ENCODE data around the gene PPP1R8. TPM values are rescaled to one million over a fixed set of nuclear protein-coding genes. Genes with fewer than 3 reads are reported as not detected.
"Not testable (repeated sequence)": the region's sequence is repeated elsewhere in the genome, so short reads cannot be mapped to it uniquely, and the experiment has no call there.

Gene PPP1R8
- total and polyA plus RNA-seq, 12 donors = 16.9 to 63.5 (median 30.4) TPM

DNA sequence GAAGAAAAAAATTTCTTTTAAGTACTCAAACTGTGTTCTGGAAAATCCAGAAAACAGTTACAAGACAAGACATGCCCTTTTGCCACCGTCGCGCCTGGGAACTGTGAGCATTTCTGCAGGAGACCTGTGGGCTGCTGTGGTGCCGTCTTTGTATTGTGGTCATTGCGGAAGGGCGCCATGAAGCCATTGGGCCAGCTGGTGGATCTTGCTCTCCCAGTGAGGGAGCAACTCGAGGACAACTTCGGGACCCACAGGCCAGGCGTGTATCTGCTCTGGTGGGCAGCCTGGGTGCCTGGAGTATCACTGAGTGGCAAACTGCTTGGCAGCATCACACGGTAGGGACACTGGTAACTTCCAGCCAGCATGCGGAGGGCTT, 38.0 kb downstream of the PPP1R8 start:
- DNase-seq = no peak
- intact Hi-C loops (cut with DNase I) = no loop called here
- WGBS, 4 donors = 81 to 91% (median 90%) methylated on average over 8 to 11 of the region's 11 CpGs
- no peaks in the 10 kb centered on the region for H3K9me3 ChIP-seq (replicated peaks in 1 of 3)
- H3K27me3 ChIP-seq = no peaks in the 10 kb centered on the region
- peak overlapping the region in 1 of 5 donors; percentile 57 for H3K27ac ChIP-seq
- H3K4me3 ChIP-seq = no peak overlapping the region
- peaks cover 5 to 19% of the 10 kb centered on the region in 2 donors for H3K4me1 ChIP-seq (replicated peaks in 1 of 2)
- H3K36me3 ChIP-seq (replicated peaks in 1 of 2) = no peaks in the 10 kb centered on the region
- TF ChIP-seq CTCF (IDR thresholded peaks at IDR 0.05) (no peak), POLR2A (IDR thresholded peaks at IDR 0.05) (no peak)

DNA sequence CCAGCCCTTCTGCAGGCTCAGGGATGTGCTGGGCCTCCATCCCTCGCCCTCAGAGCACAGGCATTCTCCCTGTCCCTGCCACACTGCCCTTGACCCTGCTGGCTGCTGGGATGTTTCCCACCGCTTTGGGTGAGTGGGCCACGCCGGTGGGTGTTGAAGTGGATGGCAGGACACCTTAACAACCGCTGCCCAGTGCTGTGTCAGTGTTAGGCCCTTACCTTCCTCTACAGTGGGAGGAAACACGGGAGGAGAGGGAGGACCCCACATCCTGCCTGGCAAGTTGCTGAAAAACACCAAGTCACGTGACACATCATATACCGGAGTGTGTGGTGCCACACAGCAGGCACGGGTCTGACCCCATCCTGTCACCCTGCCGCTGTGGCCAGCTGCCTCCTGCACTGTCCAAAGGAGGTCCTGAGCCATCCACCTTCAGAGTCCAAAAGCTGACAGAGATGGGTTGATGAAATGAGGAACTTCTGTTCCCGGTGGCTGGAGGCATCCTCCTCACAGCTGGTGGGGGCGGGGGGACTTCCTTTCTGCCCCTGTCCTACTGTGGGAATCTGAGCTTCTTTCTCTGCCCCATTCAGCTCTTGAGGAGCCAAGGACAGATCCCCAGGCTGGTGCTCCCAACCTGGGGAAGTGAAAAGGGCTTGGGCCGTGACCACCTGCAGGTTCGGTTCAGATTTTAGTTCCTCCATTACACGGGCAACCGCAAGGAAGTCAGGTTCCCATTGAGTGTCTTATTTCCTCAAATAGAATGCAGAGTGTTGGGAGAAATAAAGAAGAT, 38.5 kb downstream of the PPP1R8 start:
- peak in 2 of 7 donors; percentile 21 to 29 for DNase-seq
- H3K4me3 ChIP-seq = no peak overlapping the region
- TF ChIP-seq CTCF (IDR thresholded peaks at IDR 0.05) (no peak), POLR2A (IDR thresholded peaks at IDR 0.05) (no peak)
- H3K9me3 ChIP-seq (replicated peaks in 1 of 3) = no peaks in the 10 kb centered on the region
- H3K27ac ChIP-seq = peak overlapping the region in 2 of 5 donors; percentile 34 to 57
- H3K4me1 ChIP-seq (replicated peaks in 1 of 2) = peaks cover 5 to 14% of the 10 kb centered on the region in 2 donors
- WGBS, 4 donors = 57 to 67% (median 62%) methylated on average over 7 to 16 of the region's 16 CpGs
- H3K36me3 ChIP-seq (replicated peaks in 1 of 2) = no peaks in the 10 kb centered on the region
- intact Hi-C loops (cut with DNase I) = no loop called here
- no peaks in the 10 kb centered on the region for H3K27me3 ChIP-seq

DNA sequence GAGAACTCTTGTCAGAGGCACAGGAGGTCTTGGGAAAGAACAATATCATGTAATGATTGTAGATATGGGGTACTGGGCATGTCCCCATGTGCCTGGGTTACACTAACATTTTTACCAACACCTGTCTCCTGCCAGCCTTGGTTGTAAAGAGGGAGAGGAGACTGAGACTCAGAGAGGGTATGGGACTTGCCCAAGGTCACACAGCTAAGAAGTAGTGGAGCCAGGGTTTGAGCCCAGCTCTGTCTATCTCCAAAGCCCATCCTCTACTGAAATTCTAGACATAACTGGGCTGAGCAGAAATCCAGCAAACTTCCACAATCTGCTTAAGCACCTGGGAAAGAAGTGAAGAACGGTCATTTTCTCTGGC, 39.1 kb downstream of the PPP1R8 start:
- TF ChIP-seq POLR2A (IDR thresholded peaks at IDR 0.05) (no peak), CTCF (IDR thresholded peaks at IDR 0.05) (no peak)
- no peak overlapping the region for H3K4me3 ChIP-seq
- no peaks in the 10 kb centered on the region for H3K27me3 ChIP-seq
- H3K4me1 ChIP-seq (replicated peaks in 1 of 2) = peaks cover 5 to 12% of the 10 kb centered on the region in 2 donors
- no peaks in the 10 kb centered on the region for H3K36me3 ChIP-seq (replicated peaks in 1 of 2)
- H3K27ac ChIP-seq = peak overlapping the region in 1 of 5 donors; percentile 57
- no peaks in the 10 kb centered on the region for H3K9me3 ChIP-seq (replicated peaks in 1 of 3)
- intact Hi-C loops (cut with DNase I) = no loop called here
- WGBS, 4 donors = 79 to 89% (median 87%) methylated on average over 1 of the region's 1 CpG
- DNase-seq = no peak

DNA sequence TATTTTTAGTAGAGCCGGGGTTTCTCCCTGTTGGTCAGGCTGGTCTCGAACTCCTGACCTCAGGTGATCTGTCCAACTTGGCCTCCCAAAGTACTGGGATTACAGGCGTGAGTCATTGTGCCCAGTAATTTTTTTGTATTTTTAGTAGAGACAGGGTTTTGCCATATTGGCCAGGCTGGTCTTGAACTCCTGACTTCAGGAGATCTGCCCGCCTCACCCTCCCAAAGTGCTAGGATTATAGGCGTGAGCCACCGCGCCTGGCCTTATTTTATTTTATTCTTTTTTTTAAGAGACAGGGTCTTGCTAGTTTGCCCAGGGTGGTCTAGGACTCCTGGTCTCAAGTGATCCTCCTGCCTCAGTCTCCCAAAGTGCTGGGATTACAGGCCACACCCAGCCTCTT, 40.5 kb downstream of the PPP1R8 start:
- H3K27me3 ChIP-seq; H3K4me3 ChIP-seq; H3K36me3 ChIP-seq (replicated peaks in 1 of 2); intact Hi-C loops (cut with DNase I); H3K27ac ChIP-seq; H3K9me3 ChIP-seq (replicated peaks in 1 of 3); DNase-seq: not testable (repeated sequence)
- 83 to 86% (median 84%) methylated on average over 7 of the region's 7 CpGs for WGBS, 4 donors
- peaks cover 5 to 12% of the 10 kb centered on the region in 2 donors for H3K4me1 ChIP-seq (replicated peaks in 1 of 2)

Data from adrenal gland (tissue), 12 donors.